Caco-2 (cell line): ENCODE data around the gene EPS8L3. TPM values are rescaled to one million over a fixed set of nuclear protein-coding genes. Genes with fewer than 3 reads are reported as not detected.

Source experiments
- BruUV-seq: library from RNA; stranded (reverse); fragments of 400-500 nt; replicated peaks from 2 replicates; lab custom pipeline; 2021; lab: Mats Ljungman, UMichigan
- CTCF ChIA-PET: fragments of 300-600 bp; sonication (Branson Sonifier 250); formaldehyde crosslinking; loops from one replicate; lab custom pipeline; 2022; ENCODE audit warnings: antibody characterized with exemption; lab: Charles Lee
- POLR2A ChIA-PET: fragments of 300-600 bp; sonication (Branson Sonifier 250); formaldehyde crosslinking; loops from one replicate; lab custom pipeline; 2022; ENCODE audit warnings: antibody characterized with exemption; lab: Charles Lee
- DNase-seq, 2 experiments: peaks; one replicate each; pipeline versions ENCODE4 v3.0.0 to v3.0.0-alpha.2; 2020 to 2022
- H3K27me3 ChIP-seq: replicated peaks from 2 replicates; pipeline ENCODE4 v1.6.0; 2011; ENCODE audit warnings: low read length; ENCODE audit not compliant: control insufficient read depth, insufficient read depth
- H3K36me3 ChIP-seq: 2 replicates; pipeline ENCODE4 v1.5.1; 2011; ENCODE audit warnings: low read length; ENCODE audit not compliant: control insufficient read depth, insufficient read depth
- H3K4me1 ChIP-seq: fragments of 250-450 bp; sonication (Bioruptor Pico); 2 replicates; pipeline ENCODE4 v1.5.1; 2020; ENCODE audit warnings: mild to moderate bottlenecking
- H3K4me3 ChIP-seq: 2 replicates; pipeline ENCODE4 v1.5.1; 2011; ENCODE audit warnings: low read depth, mild to moderate bottlenecking, control low read depth, low read length
- H3K9me3 ChIP-seq: fragments of 250-450 bp; sonication (Bioruptor Pico); 2 replicates; pipeline ENCODE4 v1.5.1; 2020; ENCODE audit warnings: mild to moderate bottlenecking, moderate library complexity
- H3K27ac Mint-ChIP-seq: one replicate; pipeline ENCODE4 v1.8.0; 2022; ENCODE audit warnings: mixed read lengths; ENCODE audit not compliant: unreplicated experiment
- H3K27me3 Mint-ChIP-seq: one replicate; pipeline ENCODE4 v1.8.0; 2022; ENCODE audit warnings: mixed read lengths; ENCODE audit not compliant: insufficient read depth, unreplicated experiment
- H3K36me3 Mint-ChIP-seq: one replicate; pipeline ENCODE4 v1.8.0; 2022; ENCODE audit warnings: mild to moderate bottlenecking, mixed read lengths; ENCODE audit not compliant: insufficient read depth, unreplicated experiment
- H3K4me1 Mint-ChIP-seq: one replicate; pipeline ENCODE4 v1.8.0; 2022; ENCODE audit warnings: low read depth, mixed read lengths; ENCODE audit not compliant: unreplicated experiment
- H3K4me3 Mint-ChIP-seq: one replicate; pipeline ENCODE4 v1.8.0; 2022; ENCODE audit warnings: mild to moderate bottlenecking, moderate library complexity, mixed read lengths; ENCODE audit not compliant: unreplicated experiment
- H3K9me3 Mint-ChIP-seq: one replicate; pipeline ENCODE4 v1.8.0; 2022; ENCODE audit warnings: mixed read lengths; ENCODE audit not compliant: unreplicated experiment
- intact Hi-C: fragments of 100-400 bp; cut with micrococcal nuclease; formaldehyde crosslinking; loops from one replicate; pipeline ENCODE4 v1.10.0; 2022; ENCODE audit not compliant: unreplicated experiment
- total RNA-seq: library from RNA; stranded (reverse); gene quantifications from 2 replicates; pipeline ENCODE4 v1.2.3, GENCODE V29; 2022
- TF ChIP-seq, protein P1 (sequence below), 2 experiments: fragments of 200-600 bp in 1 of 2; IDR thresholded peaks; 1 replicate in 1 of 2; 2 replicates in 1 of 2; pipeline versions ENCODE4 v1.5.1 to v1.8.0; 2011 to 2022; ENCODE audit warnings: antibody characterized with exemption in 1 of 2, control low read depth in 1 of 2, inconsistent platforms in 1 of 2, low read depth in 1 of 2, low read length in 1 of 2, mild to moderate bottlenecking in 1 of 2, moderate library complexity in 1 of 2; ENCODE audit not compliant: insufficient read depth in 1 of 2, severe bottlenecking in 1 of 2, unreplicated experiment in 1 of 2

EPS8L3 gene
- total RNA-seq, 1 experiment from 2014 or later, result 15.3 TPM

GRCh38 chr1:109762039-109762585 is 1.6 kb downstream of the EPS8L3 start:
- Histone ChIP-seq H3K4me3 (no peak overlapping the region), H3K27me3 (no peaks in the 10 kb centered on the region), H3K36me3 (peaks cover 1% of the 10 kb centered on the region; the same call in 1 of the 2 replicates), H3K4me1 (peaks cover 19% of the 10 kb centered on the region), H3K9me3 (no peaks in the 10 kb centered on the region)
- Mint-ChIP-seq H3K9me3 (no peaks in the 10 kb centered on the region), H3K4me1 (peaks cover 27% of the 10 kb centered on the region), H3K27ac (peak overlapping the region; percentile 9), H3K27me3 (no peaks in the 10 kb centered on the region), H3K36me3 (no peaks in the 10 kb centered on the region), H3K4me3 (no peak overlapping the region)
- ChIA-PET POLR2A (no interaction called here), CTCF (no interaction called here)
- BruUV-seq, result no TSS peak
- DNase-seq, result no peak
- TF ChIP-seq, protein P1, sequence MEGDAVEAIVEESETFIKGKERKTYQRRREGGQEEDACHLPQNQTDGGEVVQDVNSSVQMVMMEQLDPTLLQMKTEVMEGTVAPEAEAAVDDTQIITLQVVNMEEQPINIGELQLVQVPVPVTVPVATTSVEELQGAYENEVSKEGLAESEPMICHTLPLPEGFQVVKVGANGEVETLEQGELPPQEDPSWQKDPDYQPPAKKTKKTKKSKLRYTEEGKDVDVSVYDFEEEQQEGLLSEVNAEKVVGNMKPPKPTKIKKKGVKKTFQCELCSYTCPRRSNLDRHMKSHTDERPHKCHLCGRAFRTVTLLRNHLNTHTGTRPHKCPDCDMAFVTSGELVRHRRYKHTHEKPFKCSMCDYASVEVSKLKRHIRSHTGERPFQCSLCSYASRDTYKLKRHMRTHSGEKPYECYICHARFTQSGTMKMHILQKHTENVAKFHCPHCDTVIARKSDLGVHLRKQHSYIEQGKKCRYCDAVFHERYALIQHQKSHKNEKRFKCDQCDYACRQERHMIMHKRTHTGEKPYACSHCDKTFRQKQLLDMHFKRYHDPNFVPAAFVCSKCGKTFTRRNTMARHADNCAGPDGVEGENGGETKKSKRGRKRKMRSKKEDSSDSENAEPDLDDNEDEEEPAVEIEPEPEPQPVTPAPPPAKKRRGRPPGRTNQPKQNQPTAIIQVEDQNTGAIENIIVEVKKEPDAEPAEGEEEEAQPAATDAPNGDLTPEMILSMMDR (IDR thresholded peaks at IDR 0.05; ENCODE audit: insufficient read depth in 1 of 2, low read depth in 1 of 2, low read length in 1 of 2, severe bottlenecking in 1 of 2, unreplicated experiment in 1 of 2), result no peak
- intact Hi-C loops, result no loop called here

DNA sequence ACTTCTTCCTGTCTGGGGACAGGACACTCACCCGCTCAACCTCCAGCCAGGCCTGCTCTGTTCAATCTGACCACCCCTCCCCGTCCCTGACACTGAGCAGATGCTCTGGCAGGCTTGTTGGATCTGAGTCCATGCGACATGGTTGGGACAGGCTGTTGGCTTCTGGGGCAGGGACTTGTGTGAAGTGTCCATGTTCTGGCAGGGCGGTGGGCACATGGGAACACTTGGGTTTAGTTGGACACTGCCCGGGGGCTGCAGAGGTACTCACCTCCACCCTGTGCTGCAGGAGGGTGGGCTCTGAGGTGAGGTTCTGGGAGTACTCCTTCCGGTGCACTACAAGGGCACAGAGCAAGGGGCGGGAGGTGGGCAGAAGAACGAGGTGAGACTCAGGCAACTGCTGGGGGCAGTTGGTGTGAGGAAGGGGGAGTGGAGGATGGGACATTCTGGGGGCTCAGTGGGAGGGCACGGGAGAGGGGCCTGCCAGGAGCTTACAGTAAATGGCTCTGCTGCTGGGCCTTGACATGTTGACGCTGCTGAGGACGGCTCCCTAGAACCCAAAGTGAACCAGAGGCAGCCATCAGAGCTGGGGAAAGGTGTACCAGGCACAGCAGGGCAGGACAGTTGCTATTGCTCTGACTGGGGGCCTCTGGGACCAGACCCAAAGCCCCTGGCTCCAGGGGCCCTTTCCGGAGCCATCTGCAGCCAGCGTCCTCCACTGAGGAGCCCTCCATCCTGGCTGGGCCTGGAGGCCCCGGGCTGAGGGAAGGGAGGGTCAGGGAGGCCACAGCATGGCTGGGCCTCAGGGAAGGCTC is 2.3 kb downstream of the EPS8L3 start:
- intact Hi-C loops, result no loop called here
- H3K4me3 ChIP-seq, result no peak overlapping the region

GRCh38 chr1:109760581-109761226 is 3.0 kb downstream of the EPS8L3 start:
- TF ChIP-seq, protein P1 (IDR thresholded peaks at IDR 0.05; ENCODE audit: insufficient read depth in 1 of 2, low read depth in 1 of 2, low read length in 1 of 2, severe bottlenecking in 1 of 2, unreplicated experiment in 1 of 2), result no peak
- no peaks in the 10 kb centered on the region for H3K27me3 ChIP-seq
- peak overlapping the region; percentile 13 for H3K27ac Mint-ChIP-seq
- ChIA-PET CTCF (interaction anchor here (0.6 kb wide), 1 partner anchor 1560 kb away, joined by 3 read pairs; the partner anchor contains the start of gene SLC25A24), POLR2A (no interaction called here)
- peaks cover 27% of the 10 kb centered on the region for H3K4me1 Mint-ChIP-seq
- H3K4me3 Mint-ChIP-seq, result no peak overlapping the region
- no peak overlapping the region for H3K4me3 ChIP-seq
- DNase-seq, result no peak
- H3K36me3 ChIP-seq, result peaks cover 1% of the 10 kb centered on the region
- H3K9me3 Mint-ChIP-seq, result no peaks in the 10 kb centered on the region
- H3K4me1 ChIP-seq, result peaks cover 14% of the 10 kb centered on the region
- intact Hi-C loops, result no loop called here
- no peaks in the 10 kb centered on the region for H3K27me3 Mint-ChIP-seq
- H3K36me3 Mint-ChIP-seq, result peaks cover 10% of the 10 kb centered on the region
- BruUV-seq, result no TSS peak
- no peaks in the 10 kb centered on the region for H3K9me3 ChIP-seq

More for the DNA sequence above, 2.3 kb downstream of the EPS8L3 start:
- no TSS peak for BruUV-seq
- H3K4me1 ChIP-seq, result peaks cover 18% of the 10 kb centered on the region
- peaks cover 3% of the 10 kb centered on the region for H3K36me3 Mint-ChIP-seq
- H3K36me3 ChIP-seq, result peaks cover 1% of the 10 kb centered on the region
- no peaks in the 10 kb centered on the region for H3K9me3 ChIP-seq
- CTCF ChIA-PET, result no interaction called here
- TF ChIP-seq, protein P1 (IDR thresholded peaks at IDR 0.05; ENCODE audit: insufficient read depth in 1 of 2, low read depth in 1 of 2, low read length in 1 of 2, severe bottlenecking in 1 of 2, unreplicated experiment in 1 of 2), result no peak
- H3K4me1 Mint-ChIP-seq, result peaks cover 27% of the 10 kb centered on the region
- no peak overlapping the region for H3K4me3 Mint-ChIP-seq
- no peak for DNase-seq
- peak overlapping the region; percentile 13 for H3K27ac Mint-ChIP-seq
- POLR2A ChIA-PET, result no interaction called here
- no peaks in the 10 kb centered on the region for H3K9me3 Mint-ChIP-seq
- no peaks in the 10 kb centered on the region for H3K27me3 ChIP-seq
- no peaks in the 10 kb centered on the region for H3K27me3 Mint-ChIP-seq
